Aorta (tissue), 5 donors: ENCODE results near the gene PI4KB. TPM values are rescaled to one million over a fixed set of nuclear protein-coding genes. Genes with fewer than 3 reads are reported as not detected.
"Not testable (repeated sequence)": the region's sequence is repeated elsewhere in the genome, so short reads cannot be mapped to it uniquely, and the experiment has no call there.

Experiments used
- ATAC-seq: fragments of 200-7000 bp; cut with Tn5 transposase; one replicate; pipeline ENCODE4 v1.9.1; 2022; ENCODE audit warnings: moderate library complexity; ENCODE audit not compliant: low FRiP score
- DNase-seq, 2 donors: peaks; one replicate each; pipeline ENCODE4 v3.0.0-alpha.2; 2020
- H3K27ac ChIP-seq, 2 donors: one replicate each; pipeline ENCODE4 v1.5.1; 2013; ENCODE audit warnings: low read length in 2 of 2, mild to moderate bottlenecking in 2 of 2, moderate library complexity in 2 of 2, control low read depth in 1 of 2, inconsistent platforms in 1 of 2, low read depth in 1 of 2
- H3K27me3 ChIP-seq, 2 donors: one replicate each; pipeline ENCODE4 v1.6.1; 2013; ENCODE audit warnings: control low read depth in 1 of 2, low read length in 1 of 2, mild to moderate bottlenecking in 1 of 2, moderate library complexity in 1 of 2; ENCODE audit not compliant: insufficient read depth in 2 of 2, control insufficient read depth in 1 of 2
- H3K36me3 ChIP-seq, 2 donors: one replicate each; pipeline ENCODE4 v1.6.1; 2013; ENCODE audit warnings: control low read depth in 1 of 2, low read length in 1 of 2, mild to moderate bottlenecking in 1 of 2; ENCODE audit not compliant: insufficient read depth in 2 of 2, control insufficient read depth in 1 of 2
- H3K4me1 ChIP-seq, 2 donors: one replicate each; pipeline ENCODE4 v1.6.1; 2013; ENCODE audit warnings: low read length in 2 of 2, control low read depth in 1 of 2, mild to moderate bottlenecking in 1 of 2, moderate library complexity in 1 of 2; ENCODE audit not compliant: insufficient read depth in 2 of 2, control insufficient read depth in 1 of 2
- H3K4me3 ChIP-seq, 2 donors: one replicate each; pipeline ENCODE4 v1.5.1; 2013; ENCODE audit warnings: low read length in 2 of 2, control low read depth in 1 of 2, mild to moderate bottlenecking in 1 of 2
- H3K9me3 ChIP-seq: one replicate; pipeline ENCODE4 v1.6.1; 2013; ENCODE audit warnings: mild to moderate bottlenecking, low read length; ENCODE audit not compliant: control insufficient read depth
- WGBS, 2 donors: extraction: QIAGEN DNeasy Blood & Tissue Kit; methylation state at CpG; one replicate each; pipeline ENCODE4 v1.1.7; 2013; 5-methylcytosine and 5-hydroxymethylcytosine counted together
- intact Hi-C, 2 donors: fragments of 100-400 bp; cut with DNase I; formaldehyde crosslinking; loops; one replicate each; pipeline versions ENCODE4 v1.14.2 to v1.15.0; 2022
- polyA plus RNA-seq, 2 donors: library from polyadenylated mRNA; stranded (reverse); fragments of 200-250 nt; gene quantifications; one replicate each; pipeline ENCODE4 v1.2.3, GENCODE V29; 2013
- total RNA-seq, 2 donors: library from RNA; stranded (reverse); fragmentation: NEBNext Ultra II Directional; extraction: Animal tissue kit (Norgen Biotek cat#: 25700); gene quantifications; one replicate each; pipeline ENCODE4 v1.2.1, GENCODE V29; 2021
- donor health status: healthy with polysubstance abuse.
- donor health status: Bipolar disorder and iron deficiency.
- donor health status: DM: no; HTN: no; CAD: no.
- donor health status: DM: no; HTN: no; CAD: no.
- donor health status: DM: yes; HTN: yes; CAD: no.

Gene PI4KB
- total and polyA plus RNA-seq, 4 donors: 12.9 to 60.9 (median 45.2) TPM

DNA sequence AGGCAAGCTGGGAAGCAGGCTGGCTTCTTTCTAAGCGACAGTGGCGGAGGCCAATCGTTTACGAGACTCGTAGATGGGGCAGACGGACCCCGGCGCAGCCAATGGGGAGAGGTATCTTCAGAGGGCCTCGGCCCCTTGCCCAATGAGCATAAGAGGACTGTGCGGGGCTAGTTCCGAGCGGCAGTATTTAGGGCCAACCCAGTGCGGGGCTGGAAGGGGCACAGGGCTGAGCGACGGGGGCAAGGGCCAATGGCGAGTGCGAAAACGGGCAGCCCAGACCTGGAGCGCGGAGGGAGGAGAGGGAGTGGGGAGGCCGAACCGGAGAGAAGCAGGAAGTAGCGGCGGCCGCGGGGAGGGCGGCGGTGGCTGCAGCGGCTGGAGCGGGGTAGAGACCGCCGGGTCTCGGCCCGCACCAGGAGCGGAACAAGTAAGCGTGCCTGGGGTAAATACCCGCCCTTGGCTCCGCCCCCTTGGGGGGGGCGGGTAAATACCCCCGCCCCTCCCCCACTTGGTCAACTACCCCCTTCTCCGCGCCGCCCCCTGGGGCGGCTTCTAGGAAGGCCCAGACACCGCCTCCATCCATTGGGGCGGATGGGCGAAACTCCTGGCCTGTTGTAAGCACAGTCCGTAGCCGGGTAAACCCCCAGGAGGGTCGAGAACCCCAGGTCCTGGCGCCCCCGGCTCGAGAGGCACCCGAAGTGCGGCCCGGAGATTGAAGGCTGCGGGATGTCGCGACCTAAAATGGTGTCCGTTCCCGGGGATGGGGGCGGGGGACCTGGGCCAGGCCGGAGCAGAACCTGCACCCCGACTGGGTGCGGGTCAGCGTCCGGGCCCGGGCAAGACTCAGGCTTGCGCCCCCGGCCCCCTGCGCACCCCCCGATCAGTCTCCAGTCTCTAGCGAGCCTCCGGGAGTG is 45.0 kb downstream of the PI4KB start, which contains the start of gene ZNF687:
Gene ZNF687 (plus strand): TSS at position 331 of the 914 bp plus-strand sequence. CDS start 3,993 bp downstream, outside the sequence.
- Histone ChIP-seq H3K9me3 (no peaks in the 10 kb centered on the region), H3K4me3 (peak within 1 kb of the TSS; percentile 43 to 66), H3K4me1 (no peaks in the 10 kb centered on the region), H3K36me3 (no peaks in the 10 kb centered on the region), H3K27me3 (no peaks in the 10 kb centered on the region), H3K27ac (peak within 1 kb of the TSS; percentile 8 to 96)
- WGBS, 2 donors: 0 to 1% methylated on average over 50 to 74 of the region's 74 CpGs
- ATAC-seq: peak; percentile 96
- intact Hi-C loops: loop anchor here in 1 of 2 donors (5.0 kb wide), 2 partner anchors 45 to 60 kb away; partner anchors contain the start of gene PI4KB
- DNase-seq: peak; percentile 100

DNA sequence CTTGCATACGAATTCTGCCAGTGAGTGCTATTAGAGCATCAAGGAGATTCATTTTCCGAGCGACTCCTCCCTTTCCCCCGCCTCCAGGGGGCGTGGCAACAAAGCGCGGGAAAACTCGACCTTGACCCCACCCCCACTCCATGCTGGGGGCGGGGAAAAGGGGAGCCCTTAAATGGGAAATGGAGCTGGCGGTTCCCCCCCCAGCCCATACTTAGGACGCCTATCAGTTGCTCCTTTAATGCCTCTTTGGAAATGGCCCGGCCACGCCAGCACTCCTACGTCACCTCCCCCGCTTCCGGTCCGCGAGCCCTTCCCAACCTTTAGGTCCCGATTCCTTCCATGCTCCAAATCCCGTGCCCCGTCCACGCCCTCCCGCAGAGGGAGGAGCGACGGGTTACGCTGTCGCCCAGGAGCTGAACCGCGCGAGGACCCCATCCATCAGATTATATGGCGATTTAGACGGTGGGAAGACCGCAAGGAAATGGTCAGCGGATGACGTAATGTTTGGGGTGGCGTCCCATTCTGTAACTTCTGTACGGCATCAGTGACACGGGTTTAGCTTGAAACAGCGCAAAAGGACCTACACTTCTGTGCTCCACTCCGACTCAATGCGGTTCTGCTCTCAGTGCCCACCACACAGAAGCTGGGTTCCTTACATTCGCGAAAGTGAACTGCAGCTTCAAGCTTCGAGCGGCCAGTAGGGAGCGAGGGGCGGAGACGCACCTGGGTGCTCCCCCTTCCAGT is 45.8 kb downstream of the PI4KB start:
- 0% methylated on average over 47 to 48 of the region's 48 CpGs for WGBS, 2 donors
- intact Hi-C loops: loop anchor here in 1 of 2 donors (5.0 kb wide), 2 partner anchors 46 to 61 kb away; partner anchors contain the start of gene PI4KB

DNA sequence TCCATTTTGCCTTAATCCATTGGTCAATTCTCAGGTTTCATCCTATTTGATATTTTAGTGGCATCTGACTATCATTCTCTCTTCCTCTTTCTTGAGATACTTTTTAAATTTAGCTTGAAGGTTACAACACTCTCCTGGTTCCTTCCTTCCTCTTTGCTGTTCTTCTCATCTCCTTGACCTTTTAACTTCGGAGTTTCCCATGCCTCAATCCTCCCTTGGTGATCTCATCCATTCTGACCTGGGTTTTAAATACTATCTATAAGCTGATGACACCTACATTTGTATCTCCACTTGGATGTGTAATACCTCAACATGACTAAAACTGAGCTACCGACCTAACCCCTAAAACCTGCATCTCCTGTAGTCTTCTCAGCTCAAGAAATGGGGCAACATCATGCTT is 50.0 kb downstream of the PI4KB start:
- intact Hi-C loops: no loop called here
- no peak for ATAC-seq
- WGBS, 2 donors: 83 to 96% methylated on average over 2 of the region's 2 CpGs

More for the DNA sequence above, 45.8 kb downstream of the PI4KB start:
- Histone ChIP-seq H3K4me3 (peak overlapping the region; percentile 39 to 48), H3K36me3 (no peaks in the 10 kb centered on the region), H3K4me1 (no peaks in the 10 kb centered on the region), H3K27ac (peak overlapping the region; percentile 8 to 96), H3K27me3 (no peaks in the 10 kb centered on the region), H3K9me3 (no peaks in the 10 kb centered on the region)
- DNase-seq (peak; percentile 97), ATAC-seq (peak; percentile 93)

DNA sequence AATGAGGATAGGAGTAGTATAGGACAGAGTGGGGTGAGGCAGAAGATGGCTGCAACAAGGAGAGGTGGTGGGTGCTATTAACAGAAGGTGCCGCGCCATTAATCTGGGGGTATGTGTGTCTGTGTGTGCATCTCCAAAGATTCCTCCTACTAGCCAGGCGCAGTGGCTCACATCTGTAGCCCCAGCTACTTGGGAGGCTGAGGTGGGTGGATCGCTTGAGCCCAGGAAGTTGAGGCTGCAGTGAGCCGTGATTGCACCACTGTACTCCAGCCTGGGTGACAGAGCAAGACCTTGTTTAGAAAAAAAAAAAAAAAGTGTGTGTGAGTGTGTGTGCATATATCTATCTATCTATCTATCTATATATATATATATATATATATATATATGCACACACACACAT is 51.9 kb downstream of the PI4KB start:
- ATAC-seq, H3K4me3 ChIP-seq, H3K27me3 ChIP-seq, H3K4me1 ChIP-seq, H3K27ac ChIP-seq, H3K9me3 ChIP-seq, intact Hi-C loops, H3K36me3 ChIP-seq, DNase-seq: not testable (repeated sequence)
- 89 to 91% methylated on average over 5 of the region's 5 CpGs for WGBS, 2 donors

More for the DNA sequence above, 50.0 kb downstream of the PI4KB start:
- Histone ChIP-seq H3K9me3 (no peaks in the 10 kb centered on the region), H3K27ac (no peak overlapping the region), H3K36me3 (no peaks in the 10 kb centered on the region), H3K4me1 (no peaks in the 10 kb centered on the region), H3K27me3 (no peaks in the 10 kb centered on the region), H3K4me3 (no peak overlapping the region)
- no peak for DNase-seq

DNA sequence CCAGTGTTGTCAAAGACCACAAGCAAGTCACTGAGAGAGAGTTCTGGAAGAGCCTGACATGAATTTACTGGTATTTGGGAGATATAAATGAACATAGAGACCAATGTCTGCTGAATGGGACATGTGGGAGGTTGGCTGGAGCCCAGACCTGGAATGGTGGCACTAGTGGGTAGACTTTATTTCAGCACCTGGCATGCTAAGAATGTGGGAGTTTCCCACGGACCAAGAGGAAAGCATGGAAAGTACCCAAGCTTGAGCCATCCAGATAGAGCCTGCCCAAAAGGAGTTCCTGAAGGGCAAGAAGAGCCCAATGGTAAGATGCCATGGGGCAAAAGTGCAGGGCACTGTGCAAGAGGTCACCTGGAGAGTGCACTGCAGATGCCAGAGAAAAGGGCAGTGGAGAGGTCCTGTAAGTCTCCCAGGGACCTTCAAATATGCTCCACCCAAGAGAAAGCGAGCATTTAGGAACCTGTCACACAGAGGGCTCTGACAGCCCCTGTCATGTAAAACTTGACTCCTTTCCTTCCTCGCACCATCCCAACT is 53.2 kb downstream of the PI4KB start:
- intact Hi-C loops: no loop called here
- no peaks in the 10 kb centered on the region for H3K4me1 ChIP-seq
- WGBS, 2 donors: 67% methylated on average over 3 of the region's 3 CpGs

DNA sequence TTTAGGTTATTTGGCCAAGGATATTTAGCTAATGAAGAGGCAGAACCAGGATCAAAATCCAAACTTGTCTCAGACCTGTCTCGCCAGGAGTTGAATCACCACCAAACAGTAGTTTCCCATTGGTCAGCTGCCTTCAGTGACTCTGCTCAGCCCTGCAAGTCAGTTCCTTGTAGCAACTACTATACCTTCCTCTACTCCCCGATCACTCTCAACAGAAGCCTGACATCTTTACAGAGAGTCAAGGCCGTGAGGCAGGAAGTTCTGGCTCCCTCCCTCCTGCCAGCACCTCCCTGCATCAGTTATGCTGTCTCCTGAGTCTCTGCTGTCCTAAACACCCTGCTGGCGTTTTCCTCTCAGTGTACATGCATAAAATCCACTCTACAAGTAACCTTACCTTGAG is 59.5 kb downstream of the PI4KB start:
- Histone ChIP-seq H3K27me3 (no peaks in the 10 kb centered on the region), H3K9me3 (no peaks in the 10 kb centered on the region), H3K4me3 (no peak overlapping the region), H3K36me3 (peaks cover 2 to 16% of the 10 kb centered on the region in 2 donors), H3K4me1 (no peaks in the 10 kb centered on the region), H3K27ac (no peak overlapping the region)
- DNase-seq: no peak
- intact Hi-C loops: no loop called here
- no peak for ATAC-seq
- 75 to 78% methylated on average over 4 of the region's 4 CpGs for WGBS, 2 donors

More for the DNA sequence above, 53.2 kb downstream of the PI4KB start:
- Histone ChIP-seq H3K4me3 (no peak overlapping the region), H3K9me3 (no peaks in the 10 kb centered on the region), H3K36me3 (no peaks in the 10 kb centered on the region), H3K27me3 (no peaks in the 10 kb centered on the region), H3K27ac (no peak overlapping the region)
- DNase-seq (no peak), ATAC-seq (no peak)

DNA sequence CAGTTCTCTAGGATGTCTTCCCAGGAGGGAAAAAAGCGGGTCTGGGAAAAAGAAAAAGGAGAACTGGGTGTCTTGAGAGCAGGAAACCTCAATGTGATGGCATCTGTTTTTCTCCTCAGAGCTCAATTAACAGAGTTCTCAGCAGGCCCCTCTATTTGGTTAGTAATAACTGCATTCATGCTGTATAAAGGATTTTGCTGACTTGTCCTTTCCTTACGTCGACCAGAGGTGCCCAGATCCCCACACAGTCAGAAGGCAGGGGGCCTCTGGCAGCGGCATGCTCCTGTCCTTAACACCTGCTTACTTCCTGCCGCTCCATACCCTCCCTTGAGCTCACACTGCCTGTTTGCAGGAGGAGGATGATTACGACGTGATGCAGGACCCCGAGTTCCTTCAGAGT is 60.4 kb downstream of the PI4KB start:
- Histone ChIP-seq H3K4me1 (no peaks in the 10 kb centered on the region), H3K36me3 (peaks cover 2 to 16% of the 10 kb centered on the region in 2 donors), H3K27me3 (no peaks in the 10 kb centered on the region), H3K27ac (no peak overlapping the region), H3K9me3 (no peaks in the 10 kb centered on the region), H3K4me3 (no peak overlapping the region)
- intact Hi-C loops: no loop called here
- WGBS, 2 donors: 72 to 85% methylated on average over 8 of the region's 8 CpGs
- ATAC-seq: no peak
- no peak for DNase-seq

DNA sequence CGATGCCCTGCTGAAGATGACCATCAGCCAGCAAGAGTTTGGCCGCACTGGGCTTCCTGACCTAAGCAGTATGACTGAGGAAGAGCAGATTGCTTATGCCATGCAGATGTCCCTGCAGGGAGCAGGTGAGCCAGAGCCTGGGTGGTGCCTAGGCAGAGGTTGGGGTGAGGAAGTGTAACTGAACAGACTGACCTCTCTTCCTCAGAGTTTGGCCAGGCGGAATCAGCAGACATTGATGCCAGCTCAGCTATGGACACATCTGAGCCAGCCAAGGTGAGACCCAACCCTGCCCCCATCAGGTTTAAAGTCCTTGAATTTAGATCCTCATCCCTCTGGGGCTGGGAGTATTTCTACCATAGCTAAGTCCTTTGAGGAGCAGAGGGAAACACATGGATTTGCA is 60.9 kb downstream of the PI4KB start:
- Histone ChIP-seq H3K9me3 (no peaks in the 10 kb centered on the region), H3K4me1 (no peaks in the 10 kb centered on the region), H3K27ac (no peak overlapping the region), H3K4me3 (no peak overlapping the region), H3K36me3 (peaks cover 2 to 16% of the 10 kb centered on the region in 2 donors), H3K27me3 (no peaks in the 10 kb centered on the region)
- intact Hi-C loops: no loop called here
- ATAC-seq (no peak), DNase-seq (no peak)
- WGBS, 2 donors: 93% methylated on average over 3 of the region's 3 CpGs
